GM21390 (cell line): ENCODE results near the gene TIMM10B.
A peak's percentile ranks its signal among the peaks of the same experiment; 100 is the strongest.

Source experiments
- ATAC-seq: cut with Tn5 transposase; IDR thresholded peaks from one replicate; pipeline ENCODE4 v1.9.1; 2021; ENCODE audit not compliant: unreplicated experiment

Gene TIMM10B

GRCh38 chr11:6481012-6481923 is at the start of gene TIMM10B, which contains the start of gene ARFIP2:
TIMM10B (plus strand) TSS chr11:6481501; CDS start chr11:6481517, 16 bp downstream.
ARFIP2 (minus strand) TSS chr11:6481331; CDS start chr11:6480421, 910 bp downstream.
- ATAC-seq: peak; percentile 99

GRCh38 chr11:6431861-6432260 is 49.4 kb upstream of the TIMM10B start:
- no peak for ATAC-seq

- ATAC-seq: peak; percentile 53
Measured at GRCh38 chr11:6433998-6434660, 47.2 kb upstream of the TIMM10B start.

- no peak for ATAC-seq
Measured at GRCh38 chr11:6437423-6437822, 43.9 kb upstream of the TIMM10B start.

GRCh38 chr11:6437993-6438392 is 43.3 kb upstream of the TIMM10B start:
- ATAC-seq: no peak

GRCh38 chr11:6438979-6439571 is 42.2 kb upstream of the TIMM10B start:
- no peak for ATAC-seq

GRCh38 chr11:6440906-6441358 is 40.4 kb upstream of the TIMM10B start, which contains the start of gene HPX:
HPX (minus strand) TSS chr11:6440987; CDS start chr11:6440963, 24 bp downstream.
- no peak for ATAC-seq

GRCh38 chr11:6442441-6442840 is 38.9 kb upstream of the TIMM10B start:
- ATAC-seq: no peak

- ATAC-seq: peak; percentile 88
Measured at GRCh38 chr11:6443269-6444003, 37.9 kb upstream of the TIMM10B start.

- no peak for ATAC-seq
Measured at GRCh38 chr11:6448574-6448973, 32.7 kb upstream of the TIMM10B start.

GRCh38 chr11:6452219-6452618 is 29.1 kb upstream of the TIMM10B start:
- no peak for ATAC-seq

GRCh38 chr11:6453152-6453551 is 28.1 kb upstream of the TIMM10B start:
- no peak for ATAC-seq

- ATAC-seq: no peak
Measured at GRCh38 chr11:6455070-6455469, 26.2 kb upstream of the TIMM10B start.

GRCh38 chr11:6456361-6457073 is 24.8 kb upstream of the TIMM10B start:
- ATAC-seq: no peak

GRCh38 chr11:6457581-6458320 is 23.6 kb upstream of the TIMM10B start:
- no peak for ATAC-seq

- no peak for ATAC-seq
Measured at GRCh38 chr11:6458352-6459098, 22.8 kb upstream of the TIMM10B start.

- no peak for ATAC-seq
Measured at GRCh38 chr11:6459099-6459450, 22.2 kb upstream of the TIMM10B start.

GRCh38 chr11:6468712-6469495 is 12.4 kb upstream of the TIMM10B start:
- peak; percentile 81 for ATAC-seq
